ENCODE results near the gene UMAD1. TPM values are rescaled to one million over a fixed set of nuclear protein-coding genes. Genes with fewer than 3 reads are reported as not detected.

UMAD1 gene
- total RNA-seq, 1 donor from 2014 or later = 6.9 TPM

DNA sequence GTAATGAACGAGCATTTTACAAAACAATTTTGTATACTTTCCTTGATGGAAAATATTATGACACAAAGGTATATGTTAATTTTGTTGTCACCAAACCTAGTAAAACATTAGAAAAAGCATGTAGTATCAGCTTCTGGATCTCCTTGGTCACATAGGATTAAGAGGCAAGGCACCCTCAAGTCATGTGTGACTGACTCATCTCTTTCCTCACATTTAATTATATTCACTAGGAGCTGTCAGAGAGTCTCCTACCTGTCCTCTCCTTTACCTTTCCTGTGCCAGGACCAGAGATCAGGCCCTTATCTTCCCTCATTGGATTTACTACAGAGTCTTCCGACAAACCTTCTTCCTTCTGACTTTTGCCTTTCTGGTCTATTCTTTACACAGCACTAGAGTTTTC, 189.1 kb downstream of the UMAD1 start:
- no peak for DNase-seq (ENCODE audit: extremely low spot score in 2 of 2)
- intact Hi-C loops (cut with DNase I) = no loop called here
- H3K36me3 ChIP-seq = no peaks in the 10 kb centered on the region
- H3K9me3 ChIP-seq = peaks cover 4% of the 10 kb centered on the region
- peak in 1 of 2 donors; percentile 40 for TF ChIP-seq POLR2AphosphoS5 (IDR thresholded peaks at IDR 0.05; ENCODE audit: insufficient read depth in 1 of 2, low read depth in 1 of 2)
- TF ChIP-seq CTCF (IDR thresholded peaks at IDR 0.05) = no peak
- no peak for TF ChIP-seq POLR2A (IDR thresholded peaks at IDR 0.05)
- no peaks in the 10 kb centered on the region for H3K27me3 ChIP-seq
- H3K4me1 ChIP-seq = no peaks in the 10 kb centered on the region
- no peak overlapping the region for H3K27ac ChIP-seq
- H3K4me3 ChIP-seq = no peak overlapping the region

GRCh38 chr7:7830122-7830878, 189.7 kb downstream of the UMAD1 start:
- H3K9me3 ChIP-seq = peaks cover under 1% of the 10 kb centered on the region
- TF ChIP-seq POLR2A (IDR thresholded peaks at IDR 0.05) (no peak), POLR2AphosphoS5 (IDR thresholded peaks at IDR 0.05; ENCODE audit: insufficient read depth in 1 of 2, low read depth in 1 of 2) (no peak), CTCF (IDR thresholded peaks at IDR 0.05) (no peak)
- DNase-seq (ENCODE audit: extremely low spot score in 2 of 2) = no peak
- intact Hi-C loops (cut with DNase I) = no loop called here
- no peaks in the 10 kb centered on the region for H3K4me1 ChIP-seq
- no peaks in the 10 kb centered on the region for H3K27me3 ChIP-seq
- H3K27ac ChIP-seq = no peak overlapping the region
- no peaks in the 10 kb centered on the region for H3K36me3 ChIP-seq
- H3K4me3 ChIP-seq = no peak overlapping the region

- DNase-seq (ENCODE audit: extremely low spot score in 2 of 2) = no peak
- Histone ChIP-seq H3K4me1 (no peaks in the 10 kb centered on the region), H3K36me3 (no peaks in the 10 kb centered on the region), H3K4me3 (no peak overlapping the region), H3K27me3 (no peaks in the 10 kb centered on the region), H3K27ac (no peak overlapping the region), H3K9me3 (no peaks in the 10 kb centered on the region)
- TF ChIP-seq CTCF (IDR thresholded peaks at IDR 0.05) (no peak), POLR2A (IDR thresholded peaks at IDR 0.05) (no peak), POLR2AphosphoS5 (IDR thresholded peaks at IDR 0.05; ENCODE audit: insufficient read depth in 1 of 2, low read depth in 1 of 2) (no peak)
- intact Hi-C loops (cut with DNase I) = no loop called here
Observed at GRCh38 chr7:7832518-7832917, 192.0 kb downstream of the UMAD1 start.

- DNase-seq (ENCODE audit: extremely low spot score in 2 of 2) = no peak
- H3K9me3 ChIP-seq = no peaks in the 10 kb centered on the region
- no peak for TF ChIP-seq POLR2AphosphoS5 (IDR thresholded peaks at IDR 0.05; ENCODE audit: insufficient read depth in 1 of 2, low read depth in 1 of 2)
- H3K27me3 ChIP-seq = no peaks in the 10 kb centered on the region
- intact Hi-C loops (cut with DNase I) = no loop called here
- no peaks in the 10 kb centered on the region for H3K4me1 ChIP-seq
- H3K36me3 ChIP-seq = no peaks in the 10 kb centered on the region
- H3K27ac ChIP-seq = no peak overlapping the region
- no peak overlapping the region for H3K4me3 ChIP-seq
Observed at GRCh38 chr7:7834761-7835160, 194.2 kb downstream of the UMAD1 start.

DNA sequence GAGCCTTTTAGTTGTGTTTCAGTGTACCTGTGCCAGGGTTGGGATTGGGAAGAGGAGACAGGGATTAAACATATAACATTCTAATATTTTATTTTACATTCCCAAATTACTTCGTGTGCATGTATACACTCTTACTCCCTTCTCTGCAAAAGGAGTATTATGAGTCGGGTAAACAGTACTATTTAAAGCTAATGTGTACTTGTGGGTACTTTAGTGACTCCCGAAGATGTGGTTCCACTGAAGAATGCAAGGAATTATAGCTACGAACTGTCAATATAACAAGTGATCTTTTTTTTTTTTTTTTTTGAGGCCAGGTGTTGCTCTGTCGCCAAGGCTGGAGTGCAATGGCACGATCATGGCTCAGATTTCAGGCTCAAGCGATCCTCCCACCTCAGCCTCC, 200.5 kb downstream of the UMAD1 start:
- TF ChIP-seq CTCF (IDR thresholded peaks at IDR 0.05) = no peak
- no peak for TF ChIP-seq POLR2A (IDR thresholded peaks at IDR 0.05)
- no peak for TF ChIP-seq POLR2AphosphoS5 (IDR thresholded peaks at IDR 0.05; ENCODE audit: insufficient read depth in 1 of 2, low read depth in 1 of 2)
- DNase-seq (ENCODE audit: extremely low spot score in 2 of 2) = no peak
- H3K36me3 ChIP-seq = no peaks in the 10 kb centered on the region
- H3K4me3 ChIP-seq = no peak overlapping the region
- no peaks in the 10 kb centered on the region for H3K4me1 ChIP-seq
- intact Hi-C loops (cut with DNase I) = no loop called here
- no peaks in the 10 kb centered on the region for H3K27me3 ChIP-seq
- H3K27ac ChIP-seq = no peak overlapping the region
- no peaks in the 10 kb centered on the region for H3K9me3 ChIP-seq

Data from vagina (tissue), 2 donors.